Stimulated activated CD4-positive, alpha-beta T cell treated with anti-CD3 and anti-CD28 coated beads, Interleukin-1b, Interleukin-23, amount 100 ng/mL, for 24 hours (primary cell): ENCODE measurements around the gene IFNGR1.
A peak's percentile ranks its signal among the peaks of the same experiment; 100 is the strongest.
"Not testable (repeated sequence)": the region's sequence is repeated elsewhere in the genome, so short reads cannot be mapped to it uniquely, and the experiment has no call there.

Source experiments
- DNase-seq, 4 experiments: peaks; one replicate each; pipeline ENCODE4 v3.0.0-alpha.2; 2020; ENCODE audit warnings: low read depth in 4 of 4, low spot score in 1 of 4

IFNGR1 gene

DNA sequence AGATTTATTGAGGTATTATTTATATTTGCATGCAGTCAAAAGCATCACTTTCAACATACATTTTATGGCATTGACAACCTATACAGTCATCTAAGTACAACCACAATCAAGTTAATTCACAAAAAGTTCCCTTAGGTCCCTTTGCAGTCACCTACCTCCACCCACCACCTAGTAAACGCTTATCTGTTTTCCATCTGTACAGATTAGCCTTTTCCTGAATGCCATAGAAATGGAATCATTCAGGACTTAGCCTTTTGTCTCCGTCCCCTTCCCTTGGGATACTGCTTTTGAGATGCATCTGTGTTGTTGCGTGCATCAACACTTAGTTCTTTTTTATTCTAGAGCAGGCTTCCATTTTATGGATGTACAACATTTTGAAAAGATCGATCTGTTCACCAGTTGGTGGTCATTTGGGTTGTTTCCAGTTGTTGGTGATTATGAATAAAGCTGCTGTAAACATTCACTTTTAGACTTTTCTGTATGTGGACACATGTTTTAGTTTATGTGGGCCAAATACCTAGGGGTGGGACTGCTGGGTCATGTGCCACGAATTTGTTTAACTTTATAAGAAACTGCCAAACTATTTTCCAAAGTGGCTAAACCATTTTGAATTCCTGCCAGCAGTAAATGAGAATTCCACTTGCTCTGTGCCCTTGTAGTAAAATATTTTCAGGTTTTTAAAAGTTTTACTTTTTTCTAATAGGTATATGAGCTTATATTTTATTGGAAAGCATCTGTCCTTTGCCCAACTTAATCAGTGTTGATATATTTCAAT, 17.6 kb upstream of the IFNGR1 start:
- DNase-seq: no peak

DNA sequence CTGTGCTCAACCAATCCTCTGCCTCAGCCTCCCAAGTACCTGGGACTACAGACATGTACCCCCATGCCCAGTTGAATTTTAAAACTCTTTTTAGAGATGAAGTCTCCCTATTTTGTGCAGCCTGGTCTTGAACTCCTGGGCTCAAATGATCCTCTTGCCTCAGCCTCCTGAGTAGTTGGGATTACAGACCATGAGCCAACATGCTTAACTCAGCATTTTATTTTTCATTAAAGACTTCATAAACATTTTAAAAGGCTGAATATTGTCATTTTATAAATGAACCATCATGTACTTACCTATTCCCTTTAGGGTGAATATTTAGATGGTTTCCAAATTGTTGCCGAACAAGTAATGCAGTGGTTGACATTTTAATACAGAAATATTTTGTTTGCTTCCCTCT, 16.5 kb upstream of the IFNGR1 start:
- DNase-seq: no peak

DNA sequence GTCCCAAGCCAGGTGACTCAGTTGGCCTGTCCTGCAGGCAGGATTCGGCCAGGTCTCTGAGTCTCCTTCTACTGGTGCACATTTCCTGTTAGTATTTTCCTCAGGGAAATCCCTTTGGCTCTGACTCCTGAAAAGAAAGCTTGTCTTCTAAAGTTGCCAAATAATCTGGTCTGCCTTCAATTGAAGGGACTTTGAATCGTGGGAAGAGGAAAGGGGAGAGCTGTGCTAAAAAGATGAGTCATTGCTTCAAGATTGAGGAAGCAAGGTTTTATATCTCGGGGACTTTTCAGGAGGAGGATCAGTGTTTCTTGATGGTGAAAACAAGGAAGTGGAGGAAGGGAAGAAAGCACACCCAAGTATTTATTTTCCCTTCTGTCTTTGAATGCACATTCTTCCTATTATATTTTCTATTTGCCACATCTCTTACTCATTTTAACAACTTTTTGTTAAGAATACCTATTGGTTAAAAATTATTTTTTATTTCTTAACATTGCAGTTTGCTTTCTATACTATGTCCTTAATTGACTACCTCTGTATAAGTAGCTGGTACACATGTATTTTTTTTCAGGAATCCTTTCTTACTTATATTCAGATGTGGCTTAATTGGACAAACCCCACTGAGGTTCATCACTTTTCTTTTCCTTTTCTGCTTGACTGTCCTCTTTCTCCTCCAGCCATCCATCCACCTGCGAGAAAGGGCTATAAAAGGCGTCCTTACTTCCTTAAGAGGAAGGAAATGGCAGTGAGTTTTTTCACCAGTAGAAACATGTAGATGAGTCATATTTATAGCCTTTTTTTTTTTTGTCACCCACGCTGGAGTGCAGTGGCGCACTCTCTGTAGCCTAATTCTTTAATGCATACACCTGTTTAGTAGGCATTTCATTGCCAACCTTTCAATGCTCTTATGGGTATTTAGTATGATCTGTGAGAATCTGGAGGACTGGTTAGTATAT, 15.0 kb upstream of the IFNGR1 start:
- no peak for DNase-seq

DNA sequence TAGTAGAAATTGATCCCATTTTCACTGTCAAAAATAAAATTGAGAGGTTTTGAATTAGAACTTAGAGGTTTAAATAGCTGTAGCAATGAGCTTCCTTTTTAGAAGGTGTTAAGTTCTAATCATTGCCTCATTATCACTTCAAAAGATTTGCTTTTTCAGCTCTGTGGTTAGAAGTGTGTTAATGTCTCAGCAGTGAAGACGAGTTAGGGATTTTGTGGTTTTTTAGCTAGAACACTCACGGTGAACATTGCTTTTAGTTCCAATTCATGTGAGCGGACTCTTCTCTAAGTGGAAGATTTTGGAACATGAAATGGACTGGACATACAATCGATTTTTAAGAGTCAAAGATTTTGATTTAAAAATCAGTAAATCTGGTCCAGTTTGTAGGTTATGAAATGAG, 12.7 kb upstream of the IFNGR1 start:
- no peak for DNase-seq

DNA sequence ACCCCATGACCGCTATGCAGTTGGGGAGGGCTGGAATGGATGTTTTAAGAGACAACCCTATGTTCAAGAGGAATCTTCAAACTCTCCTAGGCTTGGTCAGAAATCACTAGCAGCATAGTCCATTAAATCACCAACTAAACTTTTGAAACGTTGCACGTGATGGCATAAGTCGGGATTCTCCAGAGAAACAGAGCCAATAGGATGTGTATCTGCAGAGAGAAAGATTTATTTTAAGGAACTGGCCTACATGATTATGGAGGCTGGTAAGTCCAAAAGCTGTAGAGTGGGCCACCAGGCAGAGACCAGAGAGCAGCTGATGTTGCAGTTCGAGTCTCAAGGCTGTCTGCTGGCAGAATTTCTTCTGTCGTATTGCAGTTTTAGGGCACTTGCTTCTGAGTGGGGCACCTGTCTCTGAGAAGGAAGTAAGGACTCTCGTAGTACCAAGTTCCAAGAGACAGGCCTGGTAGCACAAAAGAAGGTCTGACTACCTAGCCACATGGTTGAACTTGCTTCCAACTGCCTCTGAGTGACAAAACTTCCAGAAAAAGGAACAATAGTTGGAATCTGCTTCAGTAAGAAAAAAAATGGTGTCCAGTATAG, 11.9 kb upstream of the IFNGR1 start:
- no peak for DNase-seq

DNA sequence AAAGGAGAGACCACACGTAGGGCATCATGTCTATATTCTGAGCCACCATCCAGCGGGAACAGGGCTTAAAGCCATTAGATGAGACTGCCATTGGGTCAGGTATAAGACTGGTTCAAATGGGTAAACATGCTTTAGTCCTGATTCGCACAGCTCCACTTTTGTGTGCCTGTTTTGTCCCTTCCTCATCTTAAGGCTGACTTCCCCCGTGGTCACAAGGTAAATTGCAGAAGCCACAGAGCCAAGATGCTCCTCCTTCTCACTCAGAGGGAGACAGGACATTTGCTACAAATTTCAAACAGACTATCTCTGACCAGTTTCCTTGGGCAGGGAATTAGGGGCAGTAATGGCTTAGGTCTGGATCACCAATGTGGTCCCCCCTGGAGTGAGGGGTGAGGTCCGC, 11.4 kb upstream of the IFNGR1 start:
- no peak for DNase-seq

DNA sequence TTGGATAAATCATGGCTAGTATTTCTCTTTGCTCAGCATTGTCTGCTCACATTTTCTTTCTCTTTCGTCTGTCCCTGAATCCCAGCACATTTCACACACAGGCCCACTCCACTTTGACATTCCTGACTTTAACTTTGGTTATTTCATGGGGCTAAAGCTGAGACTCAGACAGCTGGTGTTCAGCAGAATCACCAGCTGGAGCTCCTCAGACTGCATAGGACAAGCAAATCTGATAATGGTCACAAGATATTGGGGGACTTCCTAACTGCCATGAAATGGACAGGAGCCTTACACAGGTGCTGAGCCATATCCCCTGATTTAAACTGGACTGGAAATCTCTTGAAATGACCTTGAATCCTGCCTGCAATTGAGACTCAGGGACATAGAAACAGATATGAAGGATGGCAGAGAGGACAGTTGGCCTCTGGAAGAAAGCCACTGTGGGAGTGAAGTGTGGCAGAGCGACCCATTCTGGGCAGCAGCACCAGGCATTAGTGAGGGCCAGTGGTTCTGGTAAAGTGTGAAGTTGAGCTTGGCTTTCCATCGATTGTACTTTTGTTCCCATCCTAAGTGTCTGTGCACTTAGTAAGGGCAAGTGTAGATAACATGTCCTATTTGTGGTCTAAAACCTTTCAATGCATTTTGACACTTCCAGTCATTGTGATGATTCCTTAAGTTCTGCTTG, 10.0 kb upstream of the IFNGR1 start:
- DNase-seq: no peak

DNA sequence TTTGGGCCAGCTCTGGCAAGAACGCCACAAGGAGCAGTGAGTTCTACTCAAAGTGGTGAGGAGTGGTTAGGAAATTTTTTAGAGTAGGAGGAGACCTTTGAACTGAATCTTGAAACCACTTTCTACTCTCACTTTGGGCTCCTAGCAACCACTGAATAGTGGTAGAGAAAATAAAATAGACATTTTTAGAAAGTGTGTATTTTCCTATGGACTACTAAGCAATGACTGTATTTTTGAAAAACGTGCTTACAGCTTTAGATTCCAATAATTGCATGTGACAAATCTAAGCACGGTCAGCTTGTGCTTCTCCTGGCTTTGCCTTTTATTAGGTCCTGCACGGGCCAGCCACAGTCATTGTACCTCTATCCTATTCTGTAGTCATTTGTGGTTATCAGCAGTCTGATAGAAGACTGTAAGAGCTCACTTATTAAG, 8.7 kb upstream of the IFNGR1 start:
- DNase-seq: no peak

DNA sequence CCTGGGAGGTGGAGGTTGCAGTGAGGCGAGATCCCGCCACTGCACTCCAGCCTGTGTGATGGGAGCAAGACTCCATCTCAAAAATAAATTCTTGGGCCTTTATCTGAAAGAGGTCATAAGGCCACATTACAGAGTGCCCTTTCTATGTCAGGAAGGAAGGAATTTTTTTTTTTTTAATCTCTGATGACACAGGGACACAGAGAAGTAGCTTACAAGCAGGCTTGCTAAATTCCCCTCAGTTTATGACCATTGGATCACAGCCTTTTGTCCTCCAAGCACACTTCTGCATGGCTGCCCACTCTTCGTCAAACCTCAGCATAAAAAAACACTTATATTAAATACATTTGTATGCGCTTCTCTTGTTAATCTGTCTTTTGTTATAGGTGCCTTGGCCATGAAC, 7.5 kb upstream of the IFNGR1 start:
- no peak for DNase-seq

DNA sequence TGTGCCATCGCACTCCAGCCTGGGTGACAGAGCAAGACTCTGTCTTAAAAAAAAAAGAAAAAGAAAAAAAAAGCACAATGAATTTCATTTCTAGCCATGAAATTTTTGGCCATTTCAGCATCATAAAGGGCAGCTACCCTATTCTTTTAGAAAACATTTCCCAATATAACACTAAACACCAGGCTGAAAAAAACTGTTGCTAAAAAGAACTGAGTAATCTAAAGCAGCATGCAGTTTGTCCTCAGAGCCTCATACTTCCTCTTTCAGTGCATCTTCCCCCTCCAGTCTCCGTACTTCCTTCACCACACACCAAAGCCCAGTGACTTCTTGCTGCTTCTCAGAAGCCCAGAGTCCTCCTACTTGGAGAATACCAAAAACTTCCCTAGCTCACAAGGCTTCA, 5.6 kb upstream of the IFNGR1 start:
- DNase-seq: no peak

DNA sequence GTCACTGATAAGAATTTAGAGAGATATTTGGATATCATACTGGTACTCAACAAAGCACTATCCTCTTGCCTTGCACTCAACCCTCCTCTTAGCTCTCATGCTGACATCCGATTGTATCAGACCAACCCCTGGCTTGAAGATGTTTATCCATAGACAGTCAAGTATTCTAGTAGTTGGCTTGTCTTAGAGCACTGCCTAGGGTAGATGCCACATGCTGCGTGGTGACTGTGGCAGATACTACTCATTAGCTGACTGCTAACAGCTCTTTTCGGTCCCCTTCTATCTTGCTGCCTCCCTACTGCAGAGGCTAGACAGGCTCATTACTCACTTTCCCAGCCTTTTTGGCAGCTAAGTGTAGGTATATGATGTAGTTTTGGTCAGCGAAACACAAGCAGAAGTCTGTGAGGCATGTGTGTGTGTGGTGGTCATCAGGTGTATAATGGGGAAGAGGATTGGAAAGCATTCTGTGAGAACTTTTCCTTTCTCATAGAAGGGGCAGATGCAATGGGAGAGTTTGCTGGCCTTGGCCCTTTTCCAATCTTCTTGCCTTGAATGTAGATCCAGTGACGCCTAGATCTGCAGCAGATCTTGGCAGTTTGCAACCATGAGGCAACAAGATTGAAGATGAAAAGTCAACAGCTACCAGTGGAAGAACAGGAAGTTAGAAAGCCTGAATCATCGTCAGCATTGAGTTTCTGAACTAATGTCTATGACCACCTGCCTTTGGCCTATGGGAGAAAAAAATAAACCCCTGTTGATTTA, 4.4 kb upstream of the IFNGR1 start:
- no peak for DNase-seq

DNA sequence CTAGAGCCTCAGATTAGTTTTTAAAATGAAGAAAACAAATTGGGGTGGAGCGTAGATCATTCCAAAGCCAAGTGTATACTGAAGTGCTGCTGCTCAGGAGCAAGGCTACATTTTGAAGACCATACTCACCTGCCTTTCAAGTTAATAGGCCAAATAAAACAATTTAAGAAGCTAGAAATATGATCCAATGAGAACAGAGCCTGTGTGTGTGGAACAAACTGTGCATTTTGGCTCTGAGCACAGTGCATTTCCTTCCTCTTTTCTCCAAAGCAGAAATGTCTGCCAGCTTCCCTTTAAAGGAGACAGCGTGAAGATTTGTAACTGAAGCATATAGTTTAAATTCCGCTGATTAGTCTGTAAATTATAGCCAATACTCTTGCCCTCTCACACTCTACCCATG, 3.2 kb upstream of the IFNGR1 start:
- no peak for DNase-seq

DNA sequence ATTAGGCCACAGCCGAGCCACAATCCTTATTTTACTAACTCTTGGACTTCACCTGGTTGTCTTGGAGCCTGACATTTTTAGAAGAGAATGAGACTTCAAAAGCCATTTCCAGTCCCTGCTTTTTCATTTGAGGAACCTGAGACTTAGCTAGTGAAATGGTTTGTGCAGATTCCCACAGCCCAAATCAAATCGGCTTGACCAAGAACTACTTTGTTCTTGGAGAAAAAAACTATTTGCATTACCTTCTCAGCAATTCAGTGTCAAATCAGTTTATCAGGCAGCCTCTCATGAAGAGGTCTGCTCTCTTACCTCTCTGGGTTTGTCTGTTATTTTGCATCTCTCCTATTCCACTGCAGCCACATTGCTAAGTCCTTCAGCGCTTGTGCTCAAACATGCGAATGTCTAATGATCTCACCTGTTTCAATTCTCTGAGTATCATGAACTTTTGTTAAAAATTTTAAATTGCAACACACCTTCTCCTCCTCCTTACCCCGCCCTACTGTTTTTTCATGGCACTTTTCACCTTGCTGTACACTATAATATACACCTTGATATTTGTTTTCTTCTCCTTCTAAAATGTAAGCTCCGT, 573 bp upstream of the IFNGR1 start:
- DNase-seq: no peak

DNA sequence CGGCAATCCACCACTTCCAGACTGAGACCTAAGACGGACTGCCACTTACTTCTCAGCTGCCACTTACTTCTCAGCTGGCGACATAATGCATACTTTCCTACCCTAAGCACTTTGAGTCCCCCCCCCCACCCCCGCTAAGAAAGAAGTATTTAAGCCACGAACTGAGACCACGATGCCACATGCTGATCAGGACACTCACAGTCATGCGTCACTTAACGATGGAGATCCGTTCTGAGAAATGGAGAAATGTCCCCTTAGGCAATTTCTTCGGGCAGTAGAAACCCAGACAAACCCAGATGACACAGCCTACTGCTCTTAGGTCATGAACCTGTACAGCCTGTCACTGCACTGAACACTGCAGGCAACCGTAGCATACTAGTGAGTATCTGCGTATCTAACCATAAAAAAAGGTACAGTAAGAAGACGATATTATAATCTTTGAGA, 690 bp downstream of the IFNGR1 start:
- peak in 1 of 4 experiments; percentile 17 for DNase-seq

DNA sequence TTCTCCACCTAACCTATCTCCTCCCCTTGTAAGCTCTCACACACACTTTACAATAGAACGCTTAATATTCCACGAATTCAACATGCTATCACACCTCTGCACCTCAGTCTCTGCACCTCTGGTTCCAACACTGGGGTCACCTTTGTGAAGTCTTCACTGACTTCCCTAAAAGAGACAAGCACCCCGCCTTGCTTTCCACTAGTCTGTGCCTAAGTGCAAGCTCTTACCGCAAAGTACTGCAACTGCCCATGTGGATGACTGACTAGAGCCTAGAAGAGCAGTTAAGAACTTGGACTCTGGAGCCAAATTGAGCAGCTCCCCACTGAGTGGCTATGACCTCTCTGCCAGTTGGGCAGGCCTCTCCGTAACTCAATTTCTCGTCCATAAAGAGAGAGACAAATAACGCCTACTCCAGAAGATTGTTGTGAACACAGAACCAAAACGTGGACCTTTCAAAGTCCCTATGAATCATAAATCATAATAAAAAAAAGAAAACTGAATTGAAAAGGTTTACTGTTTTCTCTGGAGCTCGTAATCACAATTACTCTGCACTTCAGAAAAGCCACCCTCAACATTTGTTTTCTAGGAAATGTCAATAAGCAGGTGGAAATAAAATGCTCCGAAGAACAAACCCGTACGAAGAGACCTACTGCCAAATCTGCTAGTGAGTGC, 1.2 kb downstream of the IFNGR1 start:
- no peak for DNase-seq

DNA sequence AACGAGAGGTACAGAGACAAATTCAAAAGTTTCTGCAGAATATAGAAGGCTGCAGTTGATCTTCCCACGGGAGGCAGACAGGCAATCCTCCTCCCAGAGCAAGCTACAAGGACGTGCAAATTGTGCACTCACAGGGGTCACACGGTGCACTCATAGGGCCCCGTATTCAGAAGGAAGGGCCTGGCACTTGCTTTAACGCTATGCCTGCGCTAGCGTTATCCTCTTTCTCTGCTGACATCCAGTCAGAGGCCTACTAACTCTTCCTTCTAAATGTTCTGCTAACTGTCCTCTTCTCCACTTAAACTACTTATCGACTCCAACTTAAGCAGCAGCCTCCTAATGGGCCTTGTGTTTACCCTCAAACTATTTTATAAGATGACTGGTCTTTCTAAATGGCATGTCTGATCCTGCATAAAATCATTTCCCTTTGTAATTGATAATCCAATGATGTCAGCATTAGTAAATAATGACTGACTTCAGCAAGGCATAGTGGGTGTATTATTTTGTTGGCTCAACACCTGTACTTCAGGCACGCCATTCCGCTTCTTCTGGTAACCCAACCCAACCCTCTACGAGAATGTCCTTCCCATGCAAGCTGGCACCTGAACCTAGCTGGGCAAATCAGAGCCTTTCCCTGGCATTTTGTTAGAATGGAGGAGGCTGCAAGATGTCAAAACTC, 2.2 kb downstream of the IFNGR1 start:
- DNase-seq: no peak

DNA sequence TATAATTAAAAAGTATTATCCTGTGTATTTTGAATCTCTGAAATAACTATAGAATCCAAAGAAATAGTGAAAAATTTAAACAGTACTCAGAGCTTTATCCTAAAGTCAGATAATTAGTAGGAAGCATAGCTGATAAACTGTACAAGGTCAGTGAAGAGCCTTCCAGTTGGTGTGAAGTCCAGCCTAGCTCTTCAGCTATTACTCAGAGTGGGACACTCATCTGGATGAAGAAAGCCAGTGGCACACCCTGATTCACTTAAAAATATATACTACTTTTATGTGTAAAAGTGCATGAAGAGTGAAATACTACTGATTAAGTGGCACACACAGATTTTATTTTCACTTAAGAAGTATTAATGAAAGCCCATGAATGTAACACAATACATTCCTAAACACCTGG, 3.1 kb downstream of the IFNGR1 start:
- DNase-seq: no peak

DNA sequence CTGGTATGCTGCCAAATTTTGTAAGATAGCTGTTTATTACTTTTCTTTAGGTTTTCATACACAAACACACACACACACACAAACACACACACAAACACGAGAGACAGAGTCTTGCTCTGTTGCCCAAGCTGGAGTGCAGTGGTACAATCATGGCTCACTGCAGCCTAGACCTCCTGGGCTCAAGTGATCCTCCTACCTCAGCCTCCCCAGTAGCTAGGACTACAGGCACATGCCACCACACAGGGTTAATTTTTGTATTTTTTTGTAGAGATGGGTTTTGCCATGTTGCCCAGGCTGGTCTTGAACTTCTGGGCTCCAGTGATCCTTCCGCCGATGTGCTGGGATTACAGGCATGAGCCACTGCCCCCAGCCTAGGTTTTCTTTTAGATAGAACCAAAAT, 3.6 kb downstream of the IFNGR1 start:
- DNase-seq: not testable (repeated sequence)

DNA sequence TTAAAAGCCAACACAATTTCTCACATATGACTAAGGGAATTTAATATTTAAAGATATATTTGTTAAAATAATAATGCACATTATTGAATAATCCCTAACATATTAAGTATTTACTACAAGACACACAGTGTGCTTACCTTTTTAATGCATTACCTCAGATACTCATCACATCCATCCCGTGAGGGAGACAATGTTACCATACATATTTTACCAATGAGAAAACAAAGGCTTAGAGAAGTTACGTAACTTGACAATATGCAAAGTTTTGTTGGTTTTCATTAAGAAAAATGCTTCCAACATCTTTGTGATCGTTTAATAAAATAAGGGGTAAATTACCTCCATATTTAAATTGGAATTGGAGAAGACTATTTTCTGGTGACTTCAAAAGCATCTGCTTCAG, 4.3 kb downstream of the IFNGR1 start:
- DNase-seq: no peak
